Left renal pelvis (tissue), 4 donors: ENCODE results near the gene MAP3K15. TPM values are rescaled to one million over a fixed set of nuclear protein-coding genes. Genes with fewer than 3 reads are reported as not detected.
"Not testable (repeated sequence)": the region's sequence is repeated elsewhere in the genome, so short reads cannot be mapped to it uniquely, and the experiment has no call there.

Source experiments
- DNase-seq, 4 donors: peaks; one replicate each; pipeline ENCODE4 v3.0.0-alpha.2; 2013; ENCODE audit warnings: low read depth in 4 of 4, low spot score in 3 of 4
- polyA plus RNA-seq, 4 donors: library from polyadenylated mRNA; unstranded; fragments of 120-200 nt; gene quantifications; one replicate each; pipeline ENCODE4 v1.2.1, GENCODE V29; 2013; ENCODE audit not compliant: insufficient read length in 4 of 4

MAP3K15 gene
- polyA plus RNA-seq, 4 donors, result 1.6 to 5.4 (median 4.6) TPM

DNA sequence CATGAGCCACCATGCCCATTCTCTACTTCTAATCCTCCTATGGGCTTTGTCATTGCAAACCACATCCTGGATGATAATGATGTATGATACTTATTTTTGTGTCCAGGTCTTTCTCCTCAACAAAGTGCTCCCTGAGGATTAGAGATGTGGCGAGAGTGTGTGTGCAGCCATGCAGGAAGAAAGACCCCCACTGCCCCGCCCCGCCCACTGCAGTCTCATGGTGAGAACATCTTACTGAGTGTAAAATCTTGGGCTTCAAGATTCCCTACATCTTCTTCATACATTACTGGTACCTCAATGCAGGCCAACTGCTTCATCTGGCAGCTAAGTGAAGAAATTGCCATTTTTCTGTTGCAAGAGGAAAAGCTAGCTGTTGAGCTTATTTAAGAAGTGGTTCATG, 25.9 kb upstream of the MAP3K15 start:
- DNase-seq, result no peak

DNA sequence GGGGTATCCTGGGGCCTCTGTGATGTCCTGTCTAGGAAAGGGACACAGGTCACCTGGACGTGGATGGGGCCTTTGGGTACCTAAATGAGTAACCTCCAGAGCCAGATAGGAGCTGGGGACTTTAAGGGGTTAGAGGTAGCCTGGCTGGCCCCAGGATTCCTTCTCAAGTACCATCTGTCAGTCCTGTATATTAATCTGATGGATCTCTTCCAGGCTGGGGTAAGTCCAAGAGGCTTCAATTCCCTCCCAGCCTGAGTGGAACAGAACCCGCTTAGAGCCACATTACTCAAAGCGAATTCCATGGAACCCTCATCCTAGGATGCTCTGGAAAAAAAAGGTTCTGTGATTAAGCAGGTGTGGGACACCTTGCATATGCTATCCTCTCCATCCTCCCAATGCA, 24.8 kb upstream of the MAP3K15 start:
- DNase-seq, result no peak

DNA sequence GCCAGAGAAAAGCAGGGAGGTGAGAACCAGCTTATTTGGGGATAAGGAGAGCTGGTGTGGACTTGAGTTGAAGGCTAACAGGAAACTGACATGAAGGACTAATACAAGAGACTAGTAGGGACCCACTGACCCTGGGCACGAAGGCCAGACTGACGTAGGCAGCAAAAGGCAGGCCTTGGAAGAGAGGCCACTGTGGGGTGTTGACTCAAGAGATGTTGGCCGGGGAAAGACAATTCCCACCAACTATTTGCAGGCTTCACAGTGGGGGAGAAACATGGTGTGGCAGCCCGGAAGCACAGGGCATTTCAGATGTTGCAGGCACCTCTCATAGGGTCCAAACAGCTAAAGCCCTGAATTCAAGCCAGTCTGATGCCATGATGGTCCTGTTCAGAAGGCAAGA, 24.4 kb upstream of the MAP3K15 start:
- no peak for DNase-seq

- no peak for DNase-seq
Observed at GRCh38 chrX:19535476-19535875, 20.2 kb upstream of the MAP3K15 start.

- DNase-seq, result no peak
Observed at GRCh38 chrX:19532709-19533108, 17.4 kb upstream of the MAP3K15 start.

- no peak for DNase-seq
Observed at GRCh38 chrX:19517965-19518364, 2.7 kb upstream of the MAP3K15 start.

DNA sequence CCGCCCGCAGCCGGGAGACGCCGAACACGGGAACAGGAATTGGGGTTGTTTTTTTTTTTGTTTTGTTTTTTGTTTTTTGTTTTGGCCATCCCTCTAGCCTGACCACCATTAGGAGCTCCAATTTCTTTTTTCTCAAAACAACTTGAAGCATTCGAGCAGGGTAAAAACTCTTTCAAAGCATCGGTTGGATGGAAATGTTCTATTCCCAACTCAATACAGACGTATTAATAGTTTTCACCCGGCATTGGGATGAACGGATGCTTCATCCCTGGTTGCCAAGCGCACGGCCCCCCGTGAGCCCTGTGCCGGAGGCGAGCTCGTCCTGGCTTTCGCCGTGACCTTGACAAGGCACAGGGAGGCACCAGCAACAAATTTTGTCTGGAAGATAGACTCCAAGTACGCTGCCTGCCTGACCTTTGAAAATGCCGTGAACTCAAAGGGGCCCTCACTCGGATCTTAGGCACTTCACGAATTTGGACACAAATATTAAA, 352 bp upstream of the MAP3K15 start:
- no peak for DNase-seq

GRCh38 chrX:19513383-19513782, 1.9 kb downstream of the MAP3K15 start:
- DNase-seq, result no peak

DNA sequence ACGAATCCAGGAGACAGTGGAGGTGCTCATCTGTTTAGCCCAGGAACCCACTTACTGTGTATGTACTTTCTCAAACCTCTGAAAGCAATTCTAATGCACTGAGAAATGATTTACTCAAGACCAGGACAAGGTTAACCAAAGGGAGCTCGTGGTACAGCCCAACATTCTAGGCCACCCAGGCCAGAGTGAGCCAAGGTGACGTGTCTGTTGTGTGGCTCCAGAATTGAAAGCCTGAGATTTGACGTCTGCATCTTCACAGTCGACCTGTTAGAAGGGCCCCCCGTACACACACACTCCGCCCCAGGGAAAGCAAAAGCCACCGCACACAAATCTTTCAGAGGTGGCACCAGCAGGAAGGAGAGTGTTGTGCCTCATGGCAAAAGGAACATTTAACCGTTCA, 2.3 kb downstream of the MAP3K15 start:
- no peak for DNase-seq

GRCh38 chrX:19512359-19512758, 2.9 kb downstream of the MAP3K15 start:
- no peak for DNase-seq

GRCh38 chrX:19511796-19512195, 3.5 kb downstream of the MAP3K15 start:
- not testable (repeated sequence) for DNase-seq

DNA sequence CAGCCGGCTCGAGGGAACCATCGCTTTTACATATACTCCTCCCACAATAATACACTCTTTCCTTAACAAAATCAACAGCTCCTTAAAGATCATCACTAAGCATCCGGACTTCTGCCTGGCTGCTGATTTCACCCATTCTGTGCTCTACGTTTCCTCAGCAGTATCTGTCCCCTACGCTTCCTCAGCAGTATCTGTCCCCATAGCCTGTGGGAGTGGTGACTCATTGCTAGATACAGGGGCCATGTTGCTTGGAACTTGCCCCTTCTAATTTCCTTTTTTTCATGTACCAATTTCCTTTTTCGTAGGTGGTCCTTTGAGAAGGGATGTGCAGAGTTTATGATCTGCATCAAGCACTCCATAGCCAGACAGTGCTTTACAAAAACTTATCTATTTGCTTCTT, 18.6 kb downstream of the MAP3K15 start:
- no peak for DNase-seq

DNA sequence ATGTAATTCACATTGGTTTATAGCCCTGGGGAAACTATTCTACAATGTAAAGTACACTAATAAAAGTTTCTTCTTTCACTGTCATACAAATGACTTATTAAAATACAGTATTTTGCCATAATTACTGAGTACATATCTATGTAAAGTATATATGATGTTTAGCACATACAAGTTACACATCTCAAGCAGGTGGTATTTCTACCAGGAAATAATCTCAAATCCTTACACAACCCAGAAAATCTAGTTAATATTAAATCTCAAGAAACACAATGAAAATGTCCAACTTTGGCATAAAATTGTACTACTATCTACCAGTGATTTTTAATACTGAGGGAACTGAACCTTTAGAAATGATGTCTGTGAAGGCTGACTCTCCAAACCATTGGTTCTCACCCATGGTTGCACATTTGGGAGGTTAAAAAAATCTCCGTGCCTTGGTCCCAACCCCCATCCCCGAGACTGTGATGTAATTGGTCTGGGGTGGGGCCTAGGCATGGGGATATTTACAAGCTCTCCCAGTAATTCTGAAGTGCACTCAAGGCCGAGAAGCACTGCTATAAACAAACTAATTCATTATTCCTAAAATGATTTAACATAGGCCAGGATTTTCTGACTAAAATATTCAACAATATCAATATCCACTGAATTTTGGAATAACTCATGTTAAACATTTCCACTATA, 27.6 kb downstream of the MAP3K15 start:
- no peak for DNase-seq

DNA sequence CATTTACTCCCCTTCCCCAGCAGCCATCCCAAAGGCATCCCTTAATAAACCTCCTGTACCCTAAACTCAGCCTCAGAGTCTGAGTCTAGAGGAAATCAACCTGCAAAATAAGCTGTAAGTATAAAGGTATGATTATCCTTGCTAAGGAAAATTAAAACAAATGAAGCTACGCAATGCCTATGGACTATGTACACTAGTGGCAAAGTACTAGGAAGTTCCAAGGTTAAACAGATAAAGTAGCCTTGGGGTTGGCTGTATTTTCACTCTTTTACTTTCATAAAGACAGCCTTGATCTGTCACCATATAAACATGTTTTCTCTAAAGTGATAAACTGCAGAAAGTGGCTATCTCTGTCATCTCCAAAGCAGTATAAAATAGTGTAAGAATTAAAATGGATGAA, 35.9 kb downstream of the MAP3K15 start:
- DNase-seq, result no peak

DNA sequence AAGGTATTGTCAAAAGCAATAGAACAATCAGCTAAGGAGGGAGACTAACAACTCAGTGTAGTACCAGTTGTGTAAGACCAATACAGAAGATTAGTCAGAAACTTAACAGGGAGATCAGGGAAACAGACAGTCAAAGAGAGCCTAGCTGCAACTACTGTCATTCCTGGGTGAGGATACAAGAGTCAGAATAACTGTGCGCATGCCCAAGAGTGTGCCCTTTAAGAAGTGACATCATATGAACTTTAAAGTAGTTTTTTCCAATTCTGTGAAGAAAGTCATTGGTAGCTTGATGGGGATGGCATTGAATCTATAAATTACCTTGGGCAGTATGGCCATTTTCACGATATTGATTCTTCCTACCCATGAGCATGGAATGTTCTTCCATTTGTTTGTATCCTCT, 46.9 kb downstream of the MAP3K15 start:
- not testable (repeated sequence) for DNase-seq

DNA sequence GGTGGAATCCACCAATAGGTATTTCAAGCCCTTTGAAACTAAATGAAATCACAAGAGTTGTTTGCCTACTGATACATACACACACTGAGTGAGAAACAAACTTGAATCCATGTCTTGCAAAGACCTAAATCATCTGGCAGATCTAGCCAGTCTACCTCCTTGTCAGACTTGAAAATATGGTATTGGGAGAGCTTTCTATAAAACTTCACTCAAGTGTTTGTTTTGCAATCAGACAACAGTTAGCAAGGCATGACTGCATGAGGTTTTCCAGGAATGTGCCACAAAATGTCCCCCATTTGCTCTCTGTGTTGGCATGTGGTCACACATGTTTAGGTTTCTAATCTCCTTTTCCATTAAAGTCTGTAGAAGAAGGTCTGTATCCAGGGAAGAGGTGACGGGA, 52.4 kb downstream of the MAP3K15 start:
- no peak for DNase-seq

DNA sequence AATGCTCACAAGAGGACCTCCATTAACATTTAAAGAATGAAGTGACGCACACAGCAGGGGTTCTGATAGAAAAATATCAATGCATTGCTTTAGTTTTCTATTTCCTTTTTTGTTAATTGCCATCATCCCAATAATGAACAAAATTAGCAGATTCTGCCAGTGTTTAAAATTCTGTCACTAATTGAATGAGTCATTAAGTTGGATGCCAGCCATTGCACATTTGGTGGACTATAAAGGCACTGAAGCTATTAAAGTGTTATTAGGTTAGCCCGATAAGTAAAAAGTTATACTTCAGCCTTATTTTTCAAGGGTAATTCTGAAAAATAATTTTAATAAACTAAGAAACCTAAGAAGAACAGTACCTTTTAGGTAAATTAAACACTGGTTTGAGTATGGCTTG, 53.1 kb downstream of the MAP3K15 start:
- no peak for DNase-seq

GRCh38 chrX:19457662-19458061, 57.6 kb downstream of the MAP3K15 start:
- no peak for DNase-seq

DNA sequence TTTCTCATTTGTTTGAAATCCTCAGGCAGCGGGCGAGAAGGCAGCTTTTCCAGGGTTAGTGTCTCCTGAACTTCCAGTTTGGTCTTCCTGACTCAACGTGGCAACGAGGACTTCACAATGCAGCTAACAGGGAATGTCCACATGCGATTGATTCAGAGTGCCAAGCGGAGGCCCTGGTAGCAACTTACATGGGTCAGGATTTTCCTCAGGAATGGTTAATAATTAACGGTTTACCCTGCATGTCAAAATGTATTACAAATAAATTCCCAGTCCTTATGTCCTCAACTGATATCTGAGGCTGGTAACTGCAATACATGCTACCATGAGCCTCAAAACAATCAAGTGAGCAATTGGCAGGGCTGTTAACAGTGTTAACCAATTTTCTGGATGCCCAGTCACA, 67.2 kb downstream of the MAP3K15 start:
- DNase-seq, result no peak

DNA sequence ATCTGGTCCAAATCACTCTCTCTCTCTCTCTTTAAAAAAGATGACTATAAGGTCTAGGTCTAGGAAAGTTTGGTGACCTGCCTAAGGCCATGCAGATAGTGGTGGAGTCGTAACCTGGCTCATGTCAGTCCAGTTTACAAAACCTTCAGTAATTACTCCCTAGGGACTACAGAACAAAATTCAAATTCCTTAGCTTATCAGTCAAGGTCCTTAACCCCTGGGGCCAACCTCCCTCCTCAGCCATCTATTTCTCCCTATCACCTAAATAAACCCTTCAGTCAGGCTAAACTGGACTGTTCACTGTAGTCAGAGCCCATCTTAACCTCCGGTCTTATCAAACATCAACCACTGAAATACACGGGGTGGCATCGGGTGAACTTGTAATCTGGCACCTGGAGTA, 68.9 kb downstream of the MAP3K15 start:
- no peak for DNase-seq

DNA sequence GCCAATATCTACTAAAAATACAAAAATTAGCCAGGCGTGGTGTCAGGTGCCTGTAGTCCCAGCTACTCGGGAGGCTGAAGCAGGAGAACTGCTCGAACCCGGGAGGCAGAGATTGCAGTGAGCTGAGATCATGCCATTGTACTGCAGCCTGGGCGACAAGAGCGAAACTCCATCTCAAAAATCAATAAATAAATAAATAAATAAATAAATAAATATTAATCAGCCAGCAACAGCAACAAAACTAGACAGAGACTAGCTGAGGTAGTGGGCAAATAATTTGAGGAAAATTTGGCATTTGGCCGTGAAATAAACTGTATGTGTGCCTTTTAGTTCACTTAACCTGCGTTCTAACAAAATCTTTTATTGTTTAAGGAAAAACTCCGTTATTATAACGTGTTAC, 69.5 kb downstream of the MAP3K15 start:
- DNase-seq, result not testable (repeated sequence)

GRCh38 chrX:19443869-19444526, 71.3 kb downstream of the MAP3K15 start:
- DNase-seq, result no peak
